Hypothalamus (tissue), 51 donors: ENCODE results near the gene PCP4.

Source experiments
- DNase-seq, 51 donors: peaks; one replicate each; lab custom pipeline; 2025; lab: John Stamatoyannopoulos, UW

The PCP4 gene

GRCh38 chr21:39968010-39968409 is 100.8 kb downstream of the PCP4 start:
- DNase-seq = no peak

- no peak for DNase-seq
Measured at GRCh38 chr21:39969691-39970364, 102.6 kb downstream of the PCP4 start.

DNA sequence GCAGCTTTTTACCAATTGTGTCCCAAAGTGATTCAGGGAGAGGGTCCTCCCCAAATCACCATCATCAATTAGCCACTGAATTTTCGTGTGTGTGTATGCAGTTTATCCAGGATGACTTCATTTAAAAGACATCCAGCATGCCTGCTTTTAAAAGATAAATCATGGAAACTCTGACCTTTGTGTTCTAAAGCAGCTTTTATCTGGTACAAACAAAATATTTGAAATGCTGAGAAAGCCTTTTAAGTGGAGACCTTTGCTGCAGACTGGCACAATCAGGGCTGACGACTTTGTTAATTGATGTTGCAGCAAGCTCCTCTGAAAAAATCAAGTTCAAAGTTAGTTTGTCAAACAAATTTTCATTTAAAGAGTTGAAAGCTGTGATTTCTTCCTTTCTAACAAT is 104.7 kb downstream of the PCP4 start:
- DNase-seq = no peak

- no peak for DNase-seq
Measured at GRCh38 chr21:39972471-39972870, 105.2 kb downstream of the PCP4 start.

GRCh38 chr21:39972976-39973770 is 105.9 kb downstream of the PCP4 start:
- DNase-seq = no peak

DNA sequence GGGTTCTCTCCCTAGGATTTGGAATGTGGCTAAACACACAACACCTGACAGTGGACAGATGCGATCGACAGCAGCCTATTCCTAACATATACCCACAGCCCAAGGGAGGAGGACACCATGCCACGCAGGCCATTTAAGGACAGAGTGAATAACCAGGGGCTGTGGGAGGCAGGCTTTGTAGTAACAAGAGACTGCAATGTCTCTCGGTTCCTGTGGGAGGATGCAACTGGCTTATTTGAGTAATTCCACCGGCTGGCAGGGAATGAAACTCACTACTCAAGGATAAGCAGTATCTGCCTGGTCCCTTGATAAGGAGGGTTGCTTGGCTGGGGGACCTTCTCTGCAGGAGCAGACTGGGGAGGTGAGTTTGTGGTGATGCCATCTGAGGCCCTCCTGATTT is 109.6 kb downstream of the PCP4 start:
- DNase-seq = peak in 2 of 51 donors; percentile 1 to 11
